ENCODE measurements around the gene PLA2G4D. TPM values are rescaled to one million over a fixed set of nuclear protein-coding genes. Genes with fewer than 3 reads are reported as not detected.

Gene PLA2G4D
- total and polyA plus RNA-seq, 2 donors (not counting 3 experiments of a cell fraction or from before 2014, with no cell fraction given), result not detected

- Histone ChIP-seq H3K9me3 (replicated peaks; ENCODE audit: control insufficient read depth, insufficient read depth, low read length) (no peaks in the 10 kb centered on the region), H2AFZ (ENCODE audit: low read depth, low read length) (no peak overlapping the region), H3K27me3 (ENCODE audit: control insufficient read depth in 2 of 2, insufficient read depth in 2 of 2, low read length in 2 of 2) (peaks cover 4 to 7% of the 10 kb centered on the region in 2 experiments), H3K4me2 (ENCODE audit: insufficient read depth, low read length) (no peak overlapping the region), H3K79me2 (ENCODE audit: control insufficient read depth, insufficient read depth, low read length) (no peaks in the 10 kb centered on the region), H3K9me1 (replicated peaks; ENCODE audit: control insufficient read depth, extremely low read depth, insufficient read depth, low read length) (no peaks in the 10 kb centered on the region), H4K20me1 (replicated peaks; ENCODE audit: control insufficient read depth, extremely low read depth, insufficient read depth, low read length) (no peaks in the 10 kb centered on the region), H3K4me3 (replicated peaks in 1 of 3; ENCODE audit: insufficient read depth in 1 of 3, low read depth in 1 of 3, low read length in 3 of 3) (no peak overlapping the region), H3K27ac (ENCODE audit: insufficient read depth, low read depth, low read length) (no peak overlapping the region), H3K36me3 (ENCODE audit: control insufficient read depth in 2 of 2, extremely low read depth in 1 of 2, insufficient read depth in 2 of 2, low read length in 2 of 2) (no peaks in the 10 kb centered on the region), H3K4me1 (ENCODE audit: control insufficient read depth, extremely low read depth, insufficient read depth, low read length) (no peaks in the 10 kb centered on the region), H3K9ac (replicated peaks; ENCODE audit: extremely low read depth, insufficient read depth, low read length) (no peak overlapping the region)
- no TSS peak for BruUV-seq (replicated peaks)
- ChIA-PET POLR2A (no interaction called here), CTCF (interaction anchor here (1.2 kb wide), 1 partner anchor 12 kb away, joined by 7 read pairs; no protein-coding TSS in a partner anchor)
- no peak for DNase-seq (ENCODE audit: low read depth, low spot score)
- dilution Hi-C loops (cut with MboI; ENCODE audit: extremely low pct_ligation_motif_present, low sequenced_read_pairs), result no loop called here
- FAIRE-seq, result no peak
- intact Hi-C loops (cut with micrococcal nuclease), result no loop called here
- TF ChIP-seq FOS (IDR thresholded peaks at IDR 0.05; ENCODE audit: borderline replicate concordance, insufficient read depth, low read length) (no peak), MYC (IDR thresholded peaks at IDR 0.05; ENCODE audit: low read depth, low read length) (no peak), EZH2 (IDR thresholded peaks at IDR 0.05; ENCODE audit: borderline replicate concordance, low read depth, low read length, severe bottlenecking) (no peak), GATA2 (IDR thresholded peaks at IDR 0.05; ENCODE audit: insufficient read depth, insufficient read length, low read depth, low read length) (no peak), MAX (IDR thresholded peaks at IDR 0.05; ENCODE audit: insufficient read depth, insufficient read length) (no peak), POLR2A (IDR thresholded peaks at IDR 0.05; ENCODE audit: low read depth, low read length) (no peak), CTCF (IDR thresholded peaks at IDR 0.05; ENCODE audit: extremely low read depth in 1 of 2, insufficient read depth in 1 of 2, low read depth in 1 of 2, low read length in 2 of 2) (no peak), POLR2AphosphoS5 (IDR thresholded peaks at IDR 0.05; ENCODE audit: insufficient read depth, low read depth, low read length) (no peak), JUN (IDR thresholded peaks at IDR 0.05; ENCODE audit: borderline replicate concordance, insufficient read depth, insufficient read length, low read depth) (no peak)
These were observed 49.1 kb downstream of the PLA2G4D start for GRCh38 chr15:42045211-42045615.
